Astrocyte (in vitro differentiated cells and primary cell): Measurements from ENCODE around the gene EGFLAM.

Experiments used
- EZH2 ChIP-seq: IDR thresholded peaks from 2 replicates; pipeline ENCODE4 v1.6.1; 2012; ENCODE audit warnings: mild to moderate bottlenecking, low read length, inconsistent platforms; ENCODE audit not compliant: insufficient read depth
- TF ChIP-seq, protein P1 (sequence below): IDR thresholded peaks from 2 replicates; pipeline ENCODE4 v1.5.1; 2011; ENCODE audit warnings: low read depth, mild to moderate bottlenecking, inconsistent platforms, low read length, moderate library complexity; ENCODE audit not compliant: insufficient read depth

DNA sequence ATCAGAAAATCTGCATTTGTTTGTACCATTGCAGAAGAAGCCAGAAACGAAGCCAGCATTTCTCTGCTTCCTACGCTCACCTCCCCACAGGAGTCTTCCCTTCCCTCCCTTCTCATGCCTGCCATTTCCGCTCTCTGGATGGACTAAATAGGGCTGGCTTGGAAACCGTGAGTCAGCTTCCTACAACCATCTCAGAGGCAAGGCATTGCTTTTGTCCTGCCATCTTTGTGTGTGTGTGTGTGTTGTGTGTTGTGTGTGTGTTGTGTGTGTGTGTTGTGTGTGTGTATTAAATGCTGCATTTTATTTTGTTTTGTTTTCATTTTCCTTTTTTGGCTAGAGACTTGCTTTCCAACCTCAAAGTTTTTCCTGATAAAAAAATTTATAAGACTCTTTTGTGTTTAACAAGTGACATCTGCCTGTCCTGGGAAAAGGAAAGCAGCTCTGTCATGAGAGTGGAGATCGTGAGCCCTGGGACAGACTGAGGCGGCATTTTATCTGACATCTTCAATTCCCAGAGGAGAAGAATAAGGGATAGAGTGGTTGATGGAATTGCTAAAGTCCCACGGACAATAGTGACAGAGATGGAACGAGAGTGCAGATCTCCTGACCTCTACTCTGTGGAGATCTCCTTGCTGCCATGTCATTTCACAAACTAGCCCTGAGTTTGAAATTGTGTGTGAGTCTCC lies 7.5 kb upstream of the EGFLAM start:
- TF ChIP-seq, protein P1, sequence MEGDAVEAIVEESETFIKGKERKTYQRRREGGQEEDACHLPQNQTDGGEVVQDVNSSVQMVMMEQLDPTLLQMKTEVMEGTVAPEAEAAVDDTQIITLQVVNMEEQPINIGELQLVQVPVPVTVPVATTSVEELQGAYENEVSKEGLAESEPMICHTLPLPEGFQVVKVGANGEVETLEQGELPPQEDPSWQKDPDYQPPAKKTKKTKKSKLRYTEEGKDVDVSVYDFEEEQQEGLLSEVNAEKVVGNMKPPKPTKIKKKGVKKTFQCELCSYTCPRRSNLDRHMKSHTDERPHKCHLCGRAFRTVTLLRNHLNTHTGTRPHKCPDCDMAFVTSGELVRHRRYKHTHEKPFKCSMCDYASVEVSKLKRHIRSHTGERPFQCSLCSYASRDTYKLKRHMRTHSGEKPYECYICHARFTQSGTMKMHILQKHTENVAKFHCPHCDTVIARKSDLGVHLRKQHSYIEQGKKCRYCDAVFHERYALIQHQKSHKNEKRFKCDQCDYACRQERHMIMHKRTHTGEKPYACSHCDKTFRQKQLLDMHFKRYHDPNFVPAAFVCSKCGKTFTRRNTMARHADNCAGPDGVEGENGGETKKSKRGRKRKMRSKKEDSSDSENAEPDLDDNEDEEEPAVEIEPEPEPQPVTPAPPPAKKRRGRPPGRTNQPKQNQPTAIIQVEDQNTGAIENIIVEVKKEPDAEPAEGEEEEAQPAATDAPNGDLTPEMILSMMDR = no peak
- no peak for TF ChIP-seq EZH2
